Transverse colon (tissue), 4 donors: Measurements from ENCODE around the gene GCAT. TPM values are rescaled to one million over a fixed set of nuclear protein-coding genes. Genes with fewer than 3 reads are reported as not detected.

Experiments used
- DNase-seq: peaks from one replicate; pipeline ENCODE4 v3.0.0-alpha.2; 2019
- H3K27ac ChIP-seq, 4 donors: fragments of 200-600 bp; sonication (generic); 2 replicates each; pipeline ENCODE4 v1.5.1; 2016 to 2018; ENCODE audit warnings: inconsistent platforms in 4 of 4
- H3K27me3 ChIP-seq: fragments of 200-600 bp; sonication (generic); 2 replicates; pipeline ENCODE4 v1.5.1; 2017; ENCODE audit warnings: inconsistent platforms
- H3K36me3 ChIP-seq, 4 donors: fragments of 200-600 bp; sonication (generic); 2 replicates each; pipeline ENCODE4 v1.5.1; 2017 to 2019; ENCODE audit warnings: inconsistent platforms in 4 of 4
- H3K4me1 ChIP-seq, 4 donors: fragments of 200-600 bp; sonication (generic); 2 replicates each; pipeline ENCODE4 v1.5.1; 2017 to 2020; ENCODE audit warnings: inconsistent platforms in 4 of 4
- H3K4me3 ChIP-seq, 4 donors: fragments of 200-600 bp; sonication (generic); 1 replicate in 1 of 4; 2 replicates in 3 of 4; pipeline versions ENCODE4 v1.5.1 to v1.6.1; 2017 to 2019; ENCODE audit warnings: inconsistent platforms in 4 of 4
- H3K9me3 ChIP-seq, 2 donors: fragments of 200-600 bp; sonication (generic); 2 replicates each; pipeline ENCODE4 v1.5.1; 2017 to 2019; ENCODE audit warnings: inconsistent platforms in 2 of 2
- CTCF ChIP-seq, 5 experiments: fragments of 200-600 bp in 3 of 5; fragments of 450-650 bp in 2 of 5; sonication (generic) in 3 of 5; IDR thresholded peaks; 1 replicate in 2 of 5; 2 replicates in 3 of 5; pipeline ENCODE4 v1.5.1; 2016 to 2017; ENCODE audit warnings: antibody characterized with exemption in 5 of 5, inconsistent platforms in 3 of 5, mild to moderate bottlenecking in 2 of 5, moderate library complexity in 1 of 5
- EP300 ChIP-seq: sonication (generic); formaldehyde crosslinking; IDR thresholded peaks from one replicate; pipeline ENCODE4 v1.6.1; 2017; ENCODE audit warnings: antibody characterized with exemption, low read depth
- POLR2A ChIP-seq: fragments of 450-650 bp; IDR thresholded peaks from one replicate; pipeline ENCODE4 v1.6.1; 2016; ENCODE audit warnings: antibody characterized with exemption, mild to moderate bottlenecking, moderate library complexity
- POLR2AphosphoS5 ChIP-seq, 3 donors: sonication (generic); formaldehyde crosslinking; IDR thresholded peaks; one replicate each; pipeline ENCODE4 v1.6.1; 2016; ENCODE audit warnings: antibody characterized with exemption in 3 of 3
- WGBS, 2 donors: methylation state at CpG; one replicate each; pipeline ENCODE4 v1.1.5; 2018; ENCODE audit warnings: low coverage in 1 of 2; 5-methylcytosine and 5-hydroxymethylcytosine counted together
- in situ Hi-C, 4 donors: fragments of 200-750 bp; cut with MboI; loops; one replicate each; pipeline versions ENCODE4 v1.15.0 to v1.15.1; 2017; ENCODE audit warnings: low sequenced_read_pairs in 3 of 4, low pct_ligation_motif_present in 1 of 4, low pct_unique_long_range_greater_than_20kb in 1 of 4
- intact Hi-C: fragments of 100-400 bp; cut with DNase I; formaldehyde crosslinking; loops from one replicate; pipeline ENCODE4 v1.15.1; 2023; ENCODE audit warnings: low total_unique reads
- total RNA-seq, 4 donors: library from RNA; depleted of rRNA; stranded (reverse); fragments of >200 nt; gene quantifications; one replicate each; pipeline ENCODE4 v1.1.0, GENCODE V29; 2016

The GCAT gene
- total RNA-seq, 4 donors from 2014 or later = 6.4 to 10.1 (median 7.7) TPM

DNA sequence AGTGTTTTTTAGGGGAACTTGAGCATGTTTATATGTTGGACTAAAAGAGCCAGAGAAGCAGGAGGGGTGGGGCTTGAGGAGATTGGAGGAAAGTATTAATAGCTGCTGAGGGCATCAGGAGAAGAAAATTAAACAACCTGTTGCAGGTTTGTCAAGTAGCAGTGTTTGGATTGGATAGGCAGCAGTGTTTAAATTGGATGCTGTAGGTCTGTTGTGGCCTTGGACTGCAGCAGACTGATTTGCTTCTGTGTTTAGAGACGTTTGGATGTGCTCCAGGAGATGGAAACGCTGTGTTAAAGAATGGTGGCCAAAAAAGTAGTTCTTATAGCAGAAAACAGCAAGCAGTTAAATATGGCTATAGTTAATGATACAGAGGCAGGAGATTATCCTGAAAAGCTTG, 47.2 kb downstream of the GCAT start:
- Histone ChIP-seq H3K27ac (peak overlapping the region in 1 of 4 donors; percentile 18), H3K4me3 (no peak overlapping the region), H3K9me3 (no peaks in the 10 kb centered on the region), H3K4me1 (peaks cover 6 to 19% (median 7%) of the 10 kb centered on the region in 4 donors), H3K36me3 (peaks cover 0 to 59% (median 26%) of the 10 kb centered on the region in 4 donors), H3K27me3 (no peaks in the 10 kb centered on the region)
- in situ Hi-C loops (no loop called here), intact Hi-C loops (no loop called here)
- no peak for TF ChIP-seq CTCF (IDR thresholded peaks at IDR 0.05)
- no peak for TF ChIP-seq EP300
- no peak for TF ChIP-seq POLR2A
- no peak for TF ChIP-seq POLR2AphosphoS5 (IDR thresholded peaks at IDR 0.05)
- 51 to 67% methylated on average over 2 of the region's 2 CpGs for WGBS, 2 donors
- no peak for DNase-seq

DNA sequence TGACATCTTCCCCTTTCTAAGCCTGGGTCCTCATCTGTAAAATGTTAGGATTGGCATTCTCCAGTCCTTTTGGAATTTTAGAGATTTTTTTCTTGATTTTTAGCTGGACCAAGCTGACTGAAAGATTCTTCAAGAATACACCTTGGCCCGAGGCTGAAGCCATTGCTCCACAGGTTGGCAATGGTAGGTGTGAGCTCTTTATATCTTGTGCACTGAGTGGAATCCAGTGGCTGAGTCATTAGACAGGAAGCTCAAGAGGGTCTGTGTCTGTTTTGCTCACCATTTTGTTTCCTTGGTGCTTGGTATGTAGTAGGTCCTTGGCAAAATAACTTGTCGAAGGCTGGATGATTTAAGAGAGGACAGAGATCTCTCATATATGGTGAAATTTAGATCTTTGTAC, 47.7 kb downstream of the GCAT start:
- H3K27me3 ChIP-seq = no peaks in the 10 kb centered on the region
- 83 to 90% methylated on average over 2 of the region's 2 CpGs for WGBS, 2 donors
- no peak for DNase-seq
- in situ Hi-C loops = no loop called here
- peak overlapping the region in 1 of 4 donors; percentile 18 for H3K27ac ChIP-seq
- H3K4me1 ChIP-seq = peaks cover under 1 to 14% (median 3%) of the 10 kb centered on the region in 4 donors
- no peak overlapping the region for H3K4me3 ChIP-seq
- H3K9me3 ChIP-seq = no peaks in the 10 kb centered on the region
- peaks cover 0 to 64% (median 29%) of the 10 kb centered on the region in 4 donors for H3K36me3 ChIP-seq
- TF ChIP-seq POLR2AphosphoS5 (IDR thresholded peaks at IDR 0.05) = no peak
- no peak for TF ChIP-seq CTCF (IDR thresholded peaks at IDR 0.05)
- no peak for TF ChIP-seq EP300
- no peak for TF ChIP-seq POLR2A
- intact Hi-C loops = no loop called here

DNA sequence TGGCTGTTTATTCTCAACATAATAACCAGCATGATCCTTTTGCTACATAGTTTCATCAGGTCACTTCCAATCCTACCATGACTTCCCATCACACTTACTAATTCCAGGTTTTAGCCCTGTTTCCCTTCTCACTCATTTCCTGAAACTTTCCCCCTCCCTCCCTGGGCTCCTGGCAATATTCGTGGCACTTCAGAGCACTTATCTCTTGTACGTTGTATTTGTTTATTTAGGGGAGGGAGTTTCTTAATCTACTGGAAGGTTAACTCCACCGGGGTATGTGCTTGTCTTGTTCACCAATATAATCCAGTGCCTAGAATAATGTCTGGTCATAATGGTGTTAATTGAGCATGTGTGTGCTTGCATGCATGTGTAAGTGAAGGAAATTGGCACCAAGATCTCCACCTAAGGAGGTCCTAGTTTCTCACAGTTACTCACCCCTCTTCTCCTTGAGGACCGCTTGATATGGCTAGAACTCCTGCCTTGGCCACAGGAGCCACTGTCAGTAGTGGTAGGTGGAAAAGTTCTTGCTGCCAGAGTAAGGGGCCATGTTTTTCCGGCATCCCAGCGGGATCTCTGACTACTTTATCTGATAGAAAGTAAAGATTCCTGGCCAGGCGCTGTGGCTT, 53.2 kb downstream of the GCAT start:
- H3K36me3 ChIP-seq = peaks cover 0 to 75% (median 35%) of the 10 kb centered on the region in 4 donors
- 76% methylated on average over 7 of the region's 7 CpGs; no CpG with 5 or more reads in 1 of the 2 donors for WGBS, 2 donors

More for the DNA sequence above, 53.2 kb downstream of the GCAT start:
- no peak overlapping the region for H3K27ac ChIP-seq
- no peaks in the 10 kb centered on the region for H3K9me3 ChIP-seq
- DNase-seq = no peak
- intact Hi-C loops (no loop called here), in situ Hi-C loops (loop anchor here in 3 of 4 donors (5.0 to 10.0 kb wide), 3 partner anchors 44 to 49 kb away; no protein-coding TSS in a partner anchor)
- no peak overlapping the region for H3K4me3 ChIP-seq
- TF ChIP-seq POLR2AphosphoS5 (IDR thresholded peaks at IDR 0.05) (no peak), EP300 (no peak), CTCF (IDR thresholded peaks at IDR 0.05) (no peak), POLR2A (no peak)
- no peaks in the 10 kb centered on the region for H3K27me3 ChIP-seq
- H3K4me1 ChIP-seq = peaks cover 0 to 11% (median 4%) of the 10 kb centered on the region in 4 donors
